GM13977 (cell line): ENCODE measurements around the gene PIK3CG.
"Not testable (repeated sequence)": the region's sequence is repeated elsewhere in the genome, so short reads cannot be mapped to it uniquely, and the experiment has no call there.

Experiments used
- DNase-seq: peaks from one replicate; pipeline ENCODE4 v3.0.0; 2012; ENCODE audit warnings: low spot score
- in situ Hi-C: fragments of 300-500 bp; cut with MboI; formaldehyde crosslinking; loops from one replicate; pipeline ENCODE4 v1.12.0; 2022; ENCODE audit warnings: low sequenced_read_pairs, low pct_unique_long_range_greater_than_20kb, mixed read lengths, inconsistent platforms; ENCODE audit not compliant: unreplicated experiment
- TF ChIP-seq, protein P1 (sequence below): IDR thresholded peaks from 2 replicates; pipeline ENCODE4 v1.5.1; 2012; ENCODE audit warnings: mild to moderate bottlenecking, control low read depth; ENCODE audit not compliant: insufficient read depth; ENCODE audit errors: extremely low read depth, missing control alignments

The PIK3CG gene

DNA sequence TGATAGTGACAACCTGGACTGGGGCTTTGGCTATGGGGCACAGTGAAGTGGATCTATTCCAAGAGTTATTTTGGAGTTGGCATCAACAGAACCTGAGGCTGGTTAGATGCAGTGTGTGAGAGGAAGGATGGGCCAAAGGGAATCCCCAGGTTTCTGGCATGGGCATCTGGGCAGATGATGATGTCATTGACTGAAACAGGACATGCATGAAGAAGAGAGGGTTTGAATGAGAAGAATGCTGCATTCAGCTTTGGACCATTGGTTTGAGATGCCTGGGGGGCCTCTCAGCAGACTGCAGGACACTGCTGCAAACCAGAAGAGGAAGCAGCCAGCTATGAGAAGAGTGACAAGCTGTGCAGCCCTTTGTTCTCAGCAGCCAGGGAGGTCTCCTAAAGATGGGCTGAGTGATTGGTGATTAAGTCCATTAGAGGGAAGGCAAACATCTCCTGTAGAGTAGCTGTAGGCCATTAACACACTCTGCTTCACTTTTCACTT is 23.1 kb upstream of the PIK3CG start:
- no peak for DNase-seq
- in situ Hi-C loops: no loop called here
- TF ChIP-seq, protein P1, sequence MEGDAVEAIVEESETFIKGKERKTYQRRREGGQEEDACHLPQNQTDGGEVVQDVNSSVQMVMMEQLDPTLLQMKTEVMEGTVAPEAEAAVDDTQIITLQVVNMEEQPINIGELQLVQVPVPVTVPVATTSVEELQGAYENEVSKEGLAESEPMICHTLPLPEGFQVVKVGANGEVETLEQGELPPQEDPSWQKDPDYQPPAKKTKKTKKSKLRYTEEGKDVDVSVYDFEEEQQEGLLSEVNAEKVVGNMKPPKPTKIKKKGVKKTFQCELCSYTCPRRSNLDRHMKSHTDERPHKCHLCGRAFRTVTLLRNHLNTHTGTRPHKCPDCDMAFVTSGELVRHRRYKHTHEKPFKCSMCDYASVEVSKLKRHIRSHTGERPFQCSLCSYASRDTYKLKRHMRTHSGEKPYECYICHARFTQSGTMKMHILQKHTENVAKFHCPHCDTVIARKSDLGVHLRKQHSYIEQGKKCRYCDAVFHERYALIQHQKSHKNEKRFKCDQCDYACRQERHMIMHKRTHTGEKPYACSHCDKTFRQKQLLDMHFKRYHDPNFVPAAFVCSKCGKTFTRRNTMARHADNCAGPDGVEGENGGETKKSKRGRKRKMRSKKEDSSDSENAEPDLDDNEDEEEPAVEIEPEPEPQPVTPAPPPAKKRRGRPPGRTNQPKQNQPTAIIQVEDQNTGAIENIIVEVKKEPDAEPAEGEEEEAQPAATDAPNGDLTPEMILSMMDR: no peak

DNA sequence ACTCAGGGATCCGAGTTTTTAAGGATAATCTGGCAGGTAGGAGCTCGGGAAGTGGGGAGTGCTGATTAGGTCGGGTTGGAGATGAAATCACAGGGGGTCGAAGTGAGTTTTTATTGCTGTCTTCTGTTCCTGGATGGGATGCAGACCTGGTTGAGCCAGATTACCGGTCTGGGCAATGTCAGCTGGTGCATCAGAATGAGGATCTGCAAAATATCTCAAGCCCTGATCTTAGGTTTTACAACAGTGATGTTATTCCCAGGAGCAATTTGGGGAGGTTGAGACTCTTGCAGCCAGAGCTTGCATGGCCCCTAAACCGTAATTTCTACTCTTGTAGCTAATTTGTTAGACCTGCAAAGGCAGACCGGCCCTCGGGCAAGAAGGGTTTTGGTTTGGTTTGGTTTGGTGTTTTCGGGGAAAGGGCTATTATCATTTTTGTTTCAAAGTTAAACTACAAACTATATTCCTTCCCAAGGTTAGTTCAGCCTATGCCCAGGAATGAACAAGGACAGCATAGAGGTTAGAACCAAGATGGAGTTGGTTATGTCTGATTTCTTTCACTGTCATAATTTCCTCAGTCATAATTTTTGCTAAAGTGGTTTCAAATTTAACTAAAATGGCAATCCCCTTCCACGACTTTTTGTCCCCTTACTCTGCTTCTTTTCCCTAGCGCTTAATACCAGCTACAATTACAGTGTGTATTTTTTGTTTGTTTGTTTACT is 20.6 kb upstream of the PIK3CG start:
- in situ Hi-C loops: no loop called here
- DNase-seq: no peak
- TF ChIP-seq, protein P1: no peak

DNA sequence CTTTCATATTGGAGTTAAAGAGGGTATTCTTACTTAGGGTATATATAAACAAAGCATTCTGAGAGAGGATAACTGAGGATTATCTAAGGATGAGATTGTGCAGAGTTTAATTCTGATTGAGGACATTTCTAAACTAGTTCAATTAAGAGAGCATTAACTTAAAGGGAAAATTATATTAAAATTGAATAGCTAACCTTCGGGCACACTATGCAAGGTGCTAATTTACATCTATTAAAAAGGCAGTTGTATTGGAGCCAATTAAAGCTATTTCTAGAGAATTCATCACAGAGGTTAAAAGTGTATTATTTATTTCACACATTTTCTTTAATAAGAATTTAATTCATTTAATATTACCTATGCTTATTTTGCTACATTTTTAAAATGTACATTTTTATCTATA is 17.0 kb upstream of the PIK3CG start:
- no peak for DNase-seq
- in situ Hi-C loops: no loop called here
- TF ChIP-seq, protein P1: no peak

DNA sequence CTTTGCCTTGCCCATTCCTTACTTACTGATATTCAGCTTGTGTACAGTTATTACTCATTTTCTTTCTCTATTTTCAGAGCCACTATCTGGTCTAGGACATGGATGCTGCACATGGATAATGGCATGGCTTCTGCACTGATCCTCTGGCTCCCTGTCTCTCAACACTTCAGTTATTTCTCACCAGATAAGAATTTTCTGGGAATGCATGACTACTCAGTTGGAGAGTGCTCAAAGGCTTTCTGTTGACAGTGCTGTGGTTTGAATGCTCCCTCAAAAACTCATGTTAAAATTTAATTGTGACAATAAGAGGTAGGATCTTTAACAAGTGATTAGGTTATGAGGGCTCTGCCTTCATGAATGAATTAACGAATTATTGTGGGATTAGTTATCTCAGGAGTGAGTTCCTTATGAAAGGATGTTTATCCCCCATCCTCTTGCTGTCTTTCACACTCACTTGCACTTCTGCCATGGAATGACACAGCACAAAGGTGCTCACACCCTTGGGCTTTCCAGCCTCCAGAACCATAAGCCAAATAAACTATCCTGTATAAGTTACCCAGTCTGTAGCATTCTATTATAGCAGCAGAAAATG is 16.1 kb upstream of the PIK3CG start:
- no peak for DNase-seq
- TF ChIP-seq, protein P1: no peak
- in situ Hi-C loops: no loop called here

DNA sequence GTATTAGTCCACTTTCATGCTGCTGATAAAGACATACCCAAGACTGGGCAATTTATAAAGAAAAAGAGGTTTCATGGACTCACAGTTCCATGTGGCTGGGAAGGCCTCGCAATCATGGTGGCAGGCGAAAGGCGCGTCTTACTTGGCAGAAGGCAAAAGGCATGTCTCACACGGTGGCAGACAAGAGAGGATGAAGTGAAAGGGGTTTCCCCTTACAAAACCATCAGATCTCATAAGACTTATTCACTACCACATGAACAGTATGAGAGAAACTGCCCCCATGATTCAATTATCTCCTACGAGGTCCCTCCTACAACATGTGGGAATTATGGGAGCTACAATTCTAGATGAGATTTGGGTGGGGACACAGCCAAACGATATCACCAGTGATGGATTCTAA is 13.4 kb upstream of the PIK3CG start:
- in situ Hi-C loops, DNase-seq: not testable (repeated sequence)

DNA sequence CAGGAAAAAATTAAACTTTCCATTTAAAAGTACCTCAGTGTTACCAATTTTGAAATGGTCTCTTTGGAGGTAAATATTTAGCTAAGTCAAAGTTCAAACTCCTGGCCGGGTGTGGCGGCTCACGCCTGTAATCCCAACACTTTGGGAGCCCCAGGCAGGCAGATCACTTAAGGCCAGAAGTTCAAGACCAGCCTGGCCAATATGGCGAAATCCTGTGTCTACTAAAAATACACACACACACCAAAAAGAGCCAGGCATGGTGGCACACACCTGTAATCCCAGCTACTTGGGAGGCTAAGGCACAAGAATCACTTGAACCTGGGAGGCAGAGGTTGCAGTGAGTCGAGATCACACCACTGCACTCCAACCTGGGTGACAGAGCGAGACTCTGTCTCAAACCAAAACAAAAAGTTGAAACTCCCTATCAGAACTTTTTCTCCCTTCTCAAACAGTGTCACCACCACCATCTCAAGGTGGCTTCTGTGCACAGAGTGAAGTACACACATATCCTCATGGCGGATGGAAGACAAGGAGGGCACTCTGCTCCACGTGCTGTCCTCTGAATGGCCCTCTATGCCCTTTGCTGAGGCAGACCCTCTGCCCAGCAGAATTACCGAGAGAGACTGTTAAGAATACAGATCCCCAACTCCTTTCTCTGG is 11.7 kb upstream of the PIK3CG start:
- TF ChIP-seq, protein P1: no peak
- no peak for DNase-seq
- in situ Hi-C loops: no loop called here
